K562 (cell line): ENCODE data around the gene SLC25A20. TPM values are rescaled to one million over a fixed set of nuclear protein-coding genes. Genes with fewer than 3 reads are reported as not detected.
A peak's percentile ranks its signal among the peaks of the same experiment; 100 is the strongest.

ENCODE experiments used
- BRCA1 ChIP-seq, 2 experiments: fragments of 450-650 bp in 1 of 2; sonication (generic) in 1 of 2; formaldehyde crosslinking in 1 of 2; IDR thresholded peaks; 2 replicates each; pipeline versions ENCODE4 v1.5.0 to v1.6.1; 2017 to 2020; ENCODE audit warnings: mild to moderate bottlenecking in 1 of 2, missing genetic modification reagents in 1 of 2
- EWSR1 ChIP-seq: fragments of 450-650 bp; IDR thresholded peaks from 2 replicates; pipeline ENCODE4 v1.6.1; 2018; ENCODE audit warnings: borderline replicate concordance, mild to moderate bottlenecking, low read depth, moderate library complexity; ENCODE audit not compliant: partially characterized antibody
- SPI1 ChIP-seq: IDR thresholded peaks from 2 replicates; pipeline ENCODE4 v1.6.1; 2011; ENCODE audit warnings: low read depth, low read length, control low read depth, borderline replicate concordance
- TGIF2 ChIP-seq: sonication (generic); formaldehyde crosslinking; IDR thresholded peaks from 2 replicates; pipeline ENCODE4 v1.8.1; 2022; ENCODE audit warnings: mild to moderate bottlenecking, missing genetic modification reagents, moderate library complexity
- polyA plus RNA-seq, 8 experiments: library from polyadenylated mRNA; depleted of rRNA in 4 of 8; stranded (reverse) in 5 of 8; unstranded in 3 of 8; fragments of >200 nt; fragmentation: Nextera tagmentation in 2 of 8; fragmentation: Illumina TruSeq in 1 of 8; extraction: Ambion mirVana in 2 of 8; extraction: Trizol in 1 of 8; gene quantifications; 2 replicates each; pipeline versions ENCODE4 v1.2.1 to v1.2.3, GENCODE V29; 2011 to 2014; ENCODE audit warnings: inconsistent platforms in 1 of 8, missing spikeins in 1 of 8
- total RNA-seq, 7 experiments: library from RNA; depleted of rRNA in 6 of 7; stranded (reverse); fragments of >200 nt in 6 of 7; fragmentation: Illumina TruSeq in 2 of 7; extraction: Trizol in 2 of 7; gene quantifications; 2 replicates each; pipeline versions ENCODE4 v1.2.1 to v1.2.3, GENCODE V29; 2011 to 2021; ENCODE audit warnings: low replicate concordance in 1 of 7
- TF ChIP-seq, protein P1 (sequence below): fragments of 450-650 bp; IDR thresholded peaks from 2 replicates; pipeline ENCODE4 v1.6.1; 2016; ENCODE audit warnings: mild to moderate bottlenecking
- TF ChIP-seq, protein P2 (sequence below): fragments of 450-650 bp; IDR thresholded peaks from 2 replicates; pipeline ENCODE4 v1.6.1; 2016; ENCODE audit warnings: mild to moderate bottlenecking, moderate library complexity
- TF ChIP-seq, protein P3 (sequence below): sonication (generic); formaldehyde crosslinking; IDR thresholded peaks from 2 replicates; pipeline ENCODE4 v1.8.0; 2022; ENCODE audit warnings: mild to moderate bottlenecking, missing genetic modification reagents, borderline replicate concordance

The SLC25A20 gene
- total and polyA plus RNA-seq, 9 of the 15 experiments (the other 6 are each of a cell fraction or from before 2014, with no cell fraction given) = 14.3 to 48.1 (median 21.6) TPM

DNA sequence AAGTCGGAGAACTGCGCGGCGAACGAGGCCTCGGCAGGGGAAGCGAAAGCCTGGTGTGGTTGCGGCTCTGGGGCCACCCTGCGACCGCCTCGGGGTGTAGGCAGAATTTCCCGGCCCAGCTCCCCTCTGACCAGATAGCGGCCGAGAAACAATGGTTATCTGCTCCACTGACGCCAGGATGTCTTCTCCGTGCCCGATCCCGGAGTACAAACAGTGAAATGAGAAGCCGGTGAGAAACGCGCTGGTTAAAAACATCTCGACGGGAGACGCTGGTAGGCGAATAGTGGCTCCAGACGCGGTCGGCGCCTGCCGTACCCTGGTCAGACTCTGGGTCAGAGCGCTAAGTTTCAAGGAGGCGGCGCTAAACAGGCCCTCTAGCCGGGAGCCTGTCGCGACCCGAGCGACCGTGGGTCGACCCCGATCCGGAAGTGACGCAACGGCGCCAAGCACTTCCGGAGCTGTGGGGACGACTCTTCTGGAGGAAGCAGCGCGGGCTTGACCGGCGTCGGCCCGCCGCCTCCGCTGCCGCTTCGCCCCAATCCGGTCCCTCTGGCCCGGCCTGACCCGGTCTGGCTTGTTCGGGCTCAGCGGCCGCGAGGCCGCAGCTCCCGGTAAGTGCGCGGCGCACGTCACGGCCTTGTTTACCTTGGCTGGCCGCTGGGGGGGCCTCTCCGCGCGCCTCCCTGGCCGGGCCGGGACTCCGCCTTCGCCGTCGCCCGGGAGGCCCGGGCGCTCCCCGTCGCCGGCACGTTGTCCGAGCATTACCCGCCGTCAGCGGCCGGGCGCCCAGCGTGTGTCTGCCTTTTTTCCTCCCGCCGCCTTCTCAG lies 19.9 kb upstream of the SLC25A20 start, which contains the start of gene ARIH2 (continued):
- TF ChIP-seq SPI1 (no peak), TGIF2 (CRISPR knock-in tag) (no peak), EWSR1 (no peak), BRCA1 (IDR thresholded peaks at IDR 0.05) (no peak), BRCA1 (CRISPR knock-in tag; IDR thresholded peaks at IDR 0.05) (no peak)
- TF ChIP-seq, protein P1, sequence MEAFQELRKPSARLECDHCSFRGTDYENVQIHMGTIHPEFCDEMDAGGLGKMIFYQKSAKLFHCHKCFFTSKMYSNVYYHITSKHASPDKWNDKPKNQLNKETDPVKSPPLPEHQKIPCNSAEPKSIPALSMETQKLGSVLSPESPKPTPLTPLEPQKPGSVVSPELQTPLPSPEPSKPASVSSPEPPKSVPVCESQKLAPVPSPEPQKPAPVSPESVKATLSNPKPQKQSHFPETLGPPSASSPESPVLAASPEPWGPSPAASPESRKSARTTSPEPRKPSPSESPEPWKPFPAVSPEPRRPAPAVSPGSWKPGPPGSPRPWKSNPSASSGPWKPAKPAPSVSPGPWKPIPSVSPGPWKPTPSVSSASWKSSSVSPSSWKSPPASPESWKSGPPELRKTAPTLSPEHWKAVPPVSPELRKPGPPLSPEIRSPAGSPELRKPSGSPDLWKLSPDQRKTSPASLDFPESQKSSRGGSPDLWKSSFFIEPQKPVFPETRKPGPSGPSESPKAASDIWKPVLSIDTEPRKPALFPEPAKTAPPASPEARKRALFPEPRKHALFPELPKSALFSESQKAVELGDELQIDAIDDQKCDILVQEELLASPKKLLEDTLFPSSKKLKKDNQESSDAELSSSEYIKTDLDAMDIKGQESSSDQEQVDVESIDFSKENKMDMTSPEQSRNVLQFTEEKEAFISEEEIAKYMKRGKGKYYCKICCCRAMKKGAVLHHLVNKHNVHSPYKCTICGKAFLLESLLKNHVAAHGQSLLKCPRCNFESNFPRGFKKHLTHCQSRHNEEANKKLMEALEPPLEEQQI = no peak
- TF ChIP-seq, protein P2, sequence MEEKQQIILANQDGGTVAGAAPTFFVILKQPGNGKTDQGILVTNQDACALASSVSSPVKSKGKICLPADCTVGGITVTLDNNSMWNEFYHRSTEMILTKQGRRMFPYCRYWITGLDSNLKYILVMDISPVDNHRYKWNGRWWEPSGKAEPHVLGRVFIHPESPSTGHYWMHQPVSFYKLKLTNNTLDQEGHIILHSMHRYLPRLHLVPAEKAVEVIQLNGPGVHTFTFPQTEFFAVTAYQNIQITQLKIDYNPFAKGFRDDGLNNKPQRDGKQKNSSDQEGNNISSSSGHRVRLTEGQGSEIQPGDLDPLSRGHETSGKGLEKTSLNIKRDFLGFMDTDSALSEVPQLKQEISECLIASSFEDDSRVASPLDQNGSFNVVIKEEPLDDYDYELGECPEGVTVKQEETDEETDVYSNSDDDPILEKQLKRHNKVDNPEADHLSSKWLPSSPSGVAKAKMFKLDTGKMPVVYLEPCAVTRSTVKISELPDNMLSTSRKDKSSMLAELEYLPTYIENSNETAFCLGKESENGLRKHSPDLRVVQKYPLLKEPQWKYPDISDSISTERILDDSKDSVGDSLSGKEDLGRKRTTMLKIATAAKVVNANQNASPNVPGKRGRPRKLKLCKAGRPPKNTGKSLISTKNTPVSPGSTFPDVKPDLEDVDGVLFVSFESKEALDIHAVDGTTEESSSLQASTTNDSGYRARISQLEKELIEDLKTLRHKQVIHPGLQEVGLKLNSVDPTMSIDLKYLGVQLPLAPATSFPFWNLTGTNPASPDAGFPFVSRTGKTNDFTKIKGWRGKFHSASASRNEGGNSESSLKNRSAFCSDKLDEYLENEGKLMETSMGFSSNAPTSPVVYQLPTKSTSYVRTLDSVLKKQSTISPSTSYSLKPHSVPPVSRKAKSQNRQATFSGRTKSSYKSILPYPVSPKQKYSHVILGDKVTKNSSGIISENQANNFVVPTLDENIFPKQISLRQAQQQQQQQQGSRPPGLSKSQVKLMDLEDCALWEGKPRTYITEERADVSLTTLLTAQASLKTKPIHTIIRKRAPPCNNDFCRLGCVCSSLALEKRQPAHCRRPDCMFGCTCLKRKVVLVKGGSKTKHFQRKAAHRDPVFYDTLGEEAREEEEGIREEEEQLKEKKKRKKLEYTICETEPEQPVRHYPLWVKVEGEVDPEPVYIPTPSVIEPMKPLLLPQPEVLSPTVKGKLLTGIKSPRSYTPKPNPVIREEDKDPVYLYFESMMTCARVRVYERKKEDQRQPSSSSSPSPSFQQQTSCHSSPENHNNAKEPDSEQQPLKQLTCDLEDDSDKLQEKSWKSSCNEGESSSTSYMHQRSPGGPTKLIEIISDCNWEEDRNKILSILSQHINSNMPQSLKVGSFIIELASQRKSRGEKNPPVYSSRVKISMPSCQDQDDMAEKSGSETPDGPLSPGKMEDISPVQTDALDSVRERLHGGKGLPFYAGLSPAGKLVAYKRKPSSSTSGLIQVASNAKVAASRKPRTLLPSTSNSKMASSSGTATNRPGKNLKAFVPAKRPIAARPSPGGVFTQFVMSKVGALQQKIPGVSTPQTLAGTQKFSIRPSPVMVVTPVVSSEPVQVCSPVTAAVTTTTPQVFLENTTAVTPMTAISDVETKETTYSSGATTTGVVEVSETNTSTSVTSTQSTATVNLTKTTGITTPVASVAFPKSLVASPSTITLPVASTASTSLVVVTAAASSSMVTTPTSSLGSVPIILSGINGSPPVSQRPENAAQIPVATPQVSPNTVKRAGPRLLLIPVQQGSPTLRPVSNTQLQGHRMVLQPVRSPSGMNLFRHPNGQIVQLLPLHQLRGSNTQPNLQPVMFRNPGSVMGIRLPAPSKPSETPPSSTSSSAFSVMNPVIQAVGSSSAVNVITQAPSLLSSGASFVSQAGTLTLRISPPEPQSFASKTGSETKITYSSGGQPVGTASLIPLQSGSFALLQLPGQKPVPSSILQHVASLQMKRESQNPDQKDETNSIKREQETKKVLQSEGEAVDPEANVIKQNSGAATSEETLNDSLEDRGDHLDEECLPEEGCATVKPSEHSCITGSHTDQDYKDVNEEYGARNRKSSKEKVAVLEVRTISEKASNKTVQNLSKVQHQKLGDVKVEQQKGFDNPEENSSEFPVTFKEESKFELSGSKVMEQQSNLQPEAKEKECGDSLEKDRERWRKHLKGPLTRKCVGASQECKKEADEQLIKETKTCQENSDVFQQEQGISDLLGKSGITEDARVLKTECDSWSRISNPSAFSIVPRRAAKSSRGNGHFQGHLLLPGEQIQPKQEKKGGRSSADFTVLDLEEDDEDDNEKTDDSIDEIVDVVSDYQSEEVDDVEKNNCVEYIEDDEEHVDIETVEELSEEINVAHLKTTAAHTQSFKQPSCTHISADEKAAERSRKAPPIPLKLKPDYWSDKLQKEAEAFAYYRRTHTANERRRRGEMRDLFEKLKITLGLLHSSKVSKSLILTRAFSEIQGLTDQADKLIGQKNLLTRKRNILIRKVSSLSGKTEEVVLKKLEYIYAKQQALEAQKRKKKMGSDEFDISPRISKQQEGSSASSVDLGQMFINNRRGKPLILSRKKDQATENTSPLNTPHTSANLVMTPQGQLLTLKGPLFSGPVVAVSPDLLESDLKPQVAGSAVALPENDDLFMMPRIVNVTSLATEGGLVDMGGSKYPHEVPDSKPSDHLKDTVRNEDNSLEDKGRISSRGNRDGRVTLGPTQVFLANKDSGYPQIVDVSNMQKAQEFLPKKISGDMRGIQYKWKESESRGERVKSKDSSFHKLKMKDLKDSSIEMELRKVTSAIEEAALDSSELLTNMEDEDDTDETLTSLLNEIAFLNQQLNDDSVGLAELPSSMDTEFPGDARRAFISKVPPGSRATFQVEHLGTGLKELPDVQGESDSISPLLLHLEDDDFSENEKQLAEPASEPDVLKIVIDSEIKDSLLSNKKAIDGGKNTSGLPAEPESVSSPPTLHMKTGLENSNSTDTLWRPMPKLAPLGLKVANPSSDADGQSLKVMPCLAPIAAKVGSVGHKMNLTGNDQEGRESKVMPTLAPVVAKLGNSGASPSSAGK = peak; percentile 27; the same call in 1 of the 2 replicates
- TF ChIP-seq, protein P3, sequence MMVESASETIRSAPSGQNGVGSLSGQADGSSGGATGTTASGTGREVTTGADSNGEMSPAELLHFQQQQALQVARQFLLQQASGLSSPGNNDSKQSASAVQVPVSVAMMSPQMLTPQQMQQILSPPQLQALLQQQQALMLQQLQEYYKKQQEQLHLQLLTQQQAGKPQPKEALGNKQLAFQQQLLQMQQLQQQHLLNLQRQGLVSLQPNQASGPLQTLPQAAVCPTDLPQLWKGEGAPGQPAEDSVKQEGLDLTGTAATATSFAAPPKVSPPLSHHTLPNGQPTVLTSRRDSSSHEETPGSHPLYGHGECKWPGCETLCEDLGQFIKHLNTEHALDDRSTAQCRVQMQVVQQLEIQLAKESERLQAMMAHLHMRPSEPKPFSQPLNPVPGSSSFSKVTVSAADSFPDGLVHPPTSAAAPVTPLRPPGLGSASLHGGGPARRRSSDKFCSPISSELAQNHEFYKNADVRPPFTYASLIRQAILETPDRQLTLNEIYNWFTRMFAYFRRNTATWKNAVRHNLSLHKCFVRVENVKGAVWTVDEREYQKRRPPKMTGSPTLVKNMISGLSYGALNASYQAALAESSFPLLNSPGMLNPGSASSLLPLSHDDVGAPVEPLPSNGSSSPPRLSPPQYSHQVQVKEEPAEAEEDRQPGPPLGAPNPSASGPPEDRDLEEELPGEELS (CRISPR knock-in tag) = peak; percentile 34; the same call in 1 of the 2 replicates
